ENCODE results near the gene RFTN1.

The RFTN1 gene

GRCh38 chr3:16277471-16277870 lies 236.0 kb downstream of the RFTN1 start:
- H4K20me1 ChIP-seq (ENCODE audit: control insufficient read depth, insufficient read depth, low read depth, low read length), result no peaks in the 10 kb centered on the region
- H3K4me3 ChIP-seq (ENCODE audit: low read length), result no peak overlapping the region
- no peak overlapping the region for H3K27ac ChIP-seq (ENCODE audit: low read depth, low read length)
- peaks cover 35% of the 10 kb centered on the region for H3K36me3 ChIP-seq (ENCODE audit: control insufficient read depth, low read length)
- H3K4me2 ChIP-seq (ENCODE audit: low read length), result no peak overlapping the region
- TF ChIP-seq CTCF (IDR thresholded peaks at IDR 0.05; ENCODE audit: low read depth, low read length, poor library complexity, severe bottlenecking), result no peak
- no peak for TF ChIP-seq EZH2phosphoT487 (IDR thresholded peaks at IDR 0.05; ENCODE audit: borderline replicate concordance, low read length)
- no peaks in the 10 kb centered on the region for H3F3A ChIP-seq (ENCODE audit: control insufficient read depth, insufficient read depth)
- H3K9me2 ChIP-seq (replicated peaks; ENCODE audit: control insufficient read depth, low read length), result no peaks in the 10 kb centered on the region
- H3K4me1 ChIP-seq (ENCODE audit: control insufficient read depth, low read length), result no peaks in the 10 kb centered on the region
- H3K9me3 ChIP-seq (ENCODE audit: control insufficient read depth, insufficient read depth, low read length), result no peaks in the 10 kb centered on the region
- no peaks in the 10 kb centered on the region for H3K27me3 ChIP-seq (ENCODE audit: control insufficient read depth, low read length)
- no peaks in the 10 kb centered on the region for H3K79me2 ChIP-seq (ENCODE audit: control insufficient read depth, low read length)

GRCh38 chr3:16273867-16274266 lies 239.6 kb downstream of the RFTN1 start:
- H3K27ac ChIP-seq (ENCODE audit: low read depth, low read length), result no peak overlapping the region
- H3F3A ChIP-seq (ENCODE audit: control insufficient read depth, insufficient read depth), result no peaks in the 10 kb centered on the region
- TF ChIP-seq EZH2phosphoT487 (IDR thresholded peaks at IDR 0.05; ENCODE audit: borderline replicate concordance, low read length) (no peak), CTCF (IDR thresholded peaks at IDR 0.05; ENCODE audit: low read depth, low read length, poor library complexity, severe bottlenecking) (no peak)
- H3K9me3 ChIP-seq (ENCODE audit: control insufficient read depth, insufficient read depth, low read length), result no peaks in the 10 kb centered on the region
- H3K79me2 ChIP-seq (ENCODE audit: control insufficient read depth, low read length), result peaks cover 4% of the 10 kb centered on the region
- H3K4me1 ChIP-seq (ENCODE audit: control insufficient read depth, low read length), result no peaks in the 10 kb centered on the region
- H3K9me2 ChIP-seq (replicated peaks; ENCODE audit: control insufficient read depth, low read length), result no peaks in the 10 kb centered on the region
- H3K27me3 ChIP-seq (ENCODE audit: control insufficient read depth, low read length), result no peaks in the 10 kb centered on the region
- peaks cover 54% of the 10 kb centered on the region for H3K36me3 ChIP-seq (ENCODE audit: control insufficient read depth, low read length)
- no peak overlapping the region for H3K4me2 ChIP-seq (ENCODE audit: low read length)
- no peaks in the 10 kb centered on the region for H4K20me1 ChIP-seq (ENCODE audit: control insufficient read depth, insufficient read depth, low read depth, low read length)
- no peak overlapping the region for H3K4me3 ChIP-seq (ENCODE audit: low read length)

- Histone ChIP-seq H3K79me2 (ENCODE audit: control insufficient read depth, low read length) (peaks cover 15% of the 10 kb centered on the region), H3F3A (ENCODE audit: control insufficient read depth, insufficient read depth) (no peaks in the 10 kb centered on the region), H3K4me2 (ENCODE audit: low read length) (no peak overlapping the region), H3K27ac (ENCODE audit: low read depth, low read length) (no peak overlapping the region), H3K27me3 (ENCODE audit: control insufficient read depth, low read length) (no peaks in the 10 kb centered on the region), H3K4me3 (ENCODE audit: low read length) (no peak overlapping the region), H3K36me3 (ENCODE audit: control insufficient read depth, low read length) (peaks cover 48% of the 10 kb centered on the region), H3K9me3 (ENCODE audit: control insufficient read depth, insufficient read depth, low read length) (no peaks in the 10 kb centered on the region), H4K20me1 (ENCODE audit: control insufficient read depth, insufficient read depth, low read depth, low read length) (no peaks in the 10 kb centered on the region), H3K9me2 (replicated peaks; ENCODE audit: control insufficient read depth, low read length) (no peaks in the 10 kb centered on the region), H3K4me1 (ENCODE audit: control insufficient read depth, low read length) (peaks cover 5% of the 10 kb centered on the region; the same call in 1 of the 2 replicates)
- TF ChIP-seq CTCF (IDR thresholded peaks at IDR 0.05; ENCODE audit: low read depth, low read length, poor library complexity, severe bottlenecking) (no peak), EZH2phosphoT487 (IDR thresholded peaks at IDR 0.05; ENCODE audit: borderline replicate concordance, low read length) (no peak)
Measured at GRCh38 chr3:16272588-16272987, 240.9 kb downstream of the RFTN1 start.

- Histone ChIP-seq H3K9me3 (ENCODE audit: control insufficient read depth, insufficient read depth, low read length) (no peaks in the 10 kb centered on the region), H3K4me3 (ENCODE audit: low read length) (no peak overlapping the region), H4K20me1 (ENCODE audit: control insufficient read depth, insufficient read depth, low read depth, low read length) (no peaks in the 10 kb centered on the region), H3K4me2 (ENCODE audit: low read length) (no peak overlapping the region), H3F3A (ENCODE audit: control insufficient read depth, insufficient read depth) (no peaks in the 10 kb centered on the region), H3K4me1 (ENCODE audit: control insufficient read depth, low read length) (peaks cover 23% of the 10 kb centered on the region), H3K79me2 (ENCODE audit: control insufficient read depth, low read length) (peaks cover 32% of the 10 kb centered on the region), H3K9me2 (replicated peaks; ENCODE audit: control insufficient read depth, low read length) (no peaks in the 10 kb centered on the region), H3K27me3 (ENCODE audit: control insufficient read depth, low read length) (no peaks in the 10 kb centered on the region), H3K27ac (ENCODE audit: low read depth, low read length) (no peak overlapping the region), H3K36me3 (ENCODE audit: control insufficient read depth, low read length) (peaks cover 42% of the 10 kb centered on the region)
- TF ChIP-seq EZH2phosphoT487 (IDR thresholded peaks at IDR 0.05; ENCODE audit: borderline replicate concordance, low read length), result no peak
- TF ChIP-seq CTCF (IDR thresholded peaks at IDR 0.05; ENCODE audit: low read depth, low read length, poor library complexity, severe bottlenecking), result no peak
Measured at GRCh38 chr3:16270855-16271254, 242.6 kb downstream of the RFTN1 start.

Data from DOHH2 (cell line).